SU-DHL-6 (cell line): ENCODE data around the gene TMEM187.

Source experiments
- H2AFZ ChIP-seq: fragments of 200-600 bp; sonication (generic); 2 replicates; pipeline ENCODE4 v1.6.1; 2014; ENCODE audit warnings: low read depth, mild to moderate bottlenecking, moderate library complexity, mixed read lengths, antibody characterized with exemption, low read length; ENCODE audit not compliant: severe bottlenecking
- H3F3A ChIP-seq: fragments of 200-600 bp; shearing (Covaris generic); 2 replicates; pipeline ENCODE4 v1.6.0; 2016; ENCODE audit warnings: antibody characterized with exemption, mild to moderate bottlenecking; ENCODE audit not compliant: insufficient read depth
- H3K27ac ChIP-seq: fragments of 200-600 bp; sonication (generic); 2 replicates; pipeline ENCODE4 v1.5.1; 2016; ENCODE audit warnings: low read depth, mild to moderate bottlenecking, low read length, moderate library complexity, mixed read lengths
- H3K27me3 ChIP-seq: fragments of 200-600 bp; sonication (generic), shearing (Covaris generic); 2 replicates; pipeline ENCODE4 v1.6.0; 2014; ENCODE audit warnings: mild to moderate bottlenecking, low read length
- H3K36me3 ChIP-seq: fragments of 200-600 bp; sonication (generic); 2 replicates; pipeline ENCODE4 v1.6.1; 2014; ENCODE audit warnings: mild to moderate bottlenecking, low read length, mixed read lengths
- H3K4me2 ChIP-seq: fragments of 300-600, 200-600 bp; shearing (Covaris generic), sonication (generic); 2 replicates; pipeline ENCODE4 v1.6.0; 2014; ENCODE audit warnings: low read length, low read depth, mild to moderate bottlenecking; ENCODE audit not compliant: poor library complexity, severe bottlenecking
- H3K4me3 ChIP-seq: fragments of 200-600 bp; sonication (generic); 2 replicates; pipeline ENCODE4 v1.5.1; 2014; ENCODE audit warnings: antibody characterized with exemption, low read length, mild to moderate bottlenecking, mixed read lengths; ENCODE audit not compliant: insufficient read depth, poor library complexity, severe bottlenecking
- H3K79me2 ChIP-seq: fragments of 200-600 bp; sonication (generic); 2 replicates; pipeline ENCODE4 v1.6.1; 2014; ENCODE audit warnings: mild to moderate bottlenecking, low read length, moderate library complexity; ENCODE audit not compliant: insufficient read depth
- H3K9ac ChIP-seq: fragments of 200-600 bp; sonication (generic); 2 replicates; pipeline ENCODE4 v1.7.0; 2014; ENCODE audit warnings: mild to moderate bottlenecking, low read length
- H3K9me2 ChIP-seq: fragments of 200-600 bp; sonication (generic); replicated peaks from 2 replicates; pipeline ENCODE4 v1.6.1; 2014; ENCODE audit warnings: low read length; ENCODE audit not compliant: insufficient read depth
- H3K9me3 ChIP-seq: fragments of 200-600 bp; sonication (generic); 2 replicates; pipeline ENCODE4 v1.6.1; 2014; ENCODE audit warnings: low read length, mixed read lengths; ENCODE audit not compliant: insufficient read depth
- H4K20me1 ChIP-seq: fragments of 200-600 bp; sonication (generic); 2 replicates; pipeline ENCODE4 v1.6.1; 2014; ENCODE audit warnings: low read depth, mild to moderate bottlenecking, antibody characterized with exemption, low read length, moderate library complexity, mixed read lengths
- CTCF ChIP-seq: fragments of 200-600 bp; sonication (generic); IDR thresholded peaks from one replicate; pipeline ENCODE4 v1.5.1; 2017; ENCODE audit warnings: antibody characterized with exemption, mild to moderate bottlenecking, low read length, moderate library complexity; ENCODE audit not compliant: insufficient read depth, poor library complexity, severe bottlenecking
- EZH2phosphoT487 ChIP-seq: fragments of 200-600 bp; sonication (generic), shearing (Covaris generic); conservative IDR thresholded peaks from 2 replicates; pipeline ENCODE4 v1.6.1; 2018; ENCODE audit warnings: mild to moderate bottlenecking, antibody characterized with exemption, low read length, moderate library complexity, mixed read lengths

The TMEM187 gene

GRCh38 chrX:153944800-153945150 is 27.8 kb upstream of the TMEM187 start:
- Histone ChIP-seq H2AFZ (no peak overlapping the region), H3K9ac (no peak overlapping the region), H3K4me3 (no peak overlapping the region), H3K79me2 (no peaks in the 10 kb centered on the region), H3K9me3 (no peaks in the 10 kb centered on the region), H3K27me3 (no peaks in the 10 kb centered on the region), H3K36me3 (no peaks in the 10 kb centered on the region), H3F3A (peaks cover 8% of the 10 kb centered on the region), H4K20me1 (no peaks in the 10 kb centered on the region), H3K27ac (no peak overlapping the region), H3K4me2 (no peak overlapping the region), H3K9me2 (no peaks in the 10 kb centered on the region)
- TF ChIP-seq EZH2phosphoT487 (no peak), CTCF (no peak)

GRCh38 chrX:153945956-153946943 is 26.3 kb upstream of the TMEM187 start:
- H3K27ac ChIP-seq = no peak overlapping the region
- no peaks in the 10 kb centered on the region for H4K20me1 ChIP-seq
- H3K9ac ChIP-seq = no peak overlapping the region
- H3K9me2 ChIP-seq = no peaks in the 10 kb centered on the region
- no peak overlapping the region for H3K4me2 ChIP-seq
- no peaks in the 10 kb centered on the region for H3K27me3 ChIP-seq
- peaks cover 8% of the 10 kb centered on the region for H3F3A ChIP-seq
- no peaks in the 10 kb centered on the region for H3K79me2 ChIP-seq
- no peak overlapping the region for H3K4me3 ChIP-seq
- no peaks in the 10 kb centered on the region for H3K9me3 ChIP-seq
- H3K36me3 ChIP-seq = no peaks in the 10 kb centered on the region
- no peak overlapping the region for H2AFZ ChIP-seq
- TF ChIP-seq EZH2phosphoT487 (no peak), CTCF (no peak)

- Histone ChIP-seq H3F3A (peaks cover 8% of the 10 kb centered on the region), H3K79me2 (no peaks in the 10 kb centered on the region), H3K27ac (no peak overlapping the region), H3K4me3 (no peak overlapping the region), H3K36me3 (no peaks in the 10 kb centered on the region), H3K9me2 (no peaks in the 10 kb centered on the region), H3K9me3 (no peaks in the 10 kb centered on the region), H4K20me1 (no peaks in the 10 kb centered on the region), H2AFZ (no peak overlapping the region), H3K4me2 (no peak overlapping the region), H3K27me3 (no peaks in the 10 kb centered on the region), H3K9ac (no peak overlapping the region)
- TF ChIP-seq EZH2phosphoT487 = no peak
- peak; percentile 84 for TF ChIP-seq CTCF
Observed at GRCh38 chrX:153947009-153947769, 25.4 kb upstream of the TMEM187 start.
